ENCODE measurements around the gene APOL2. TPM values are rescaled to one million over a fixed set of nuclear protein-coding genes. Genes with fewer than 3 reads are reported as not detected.

APOL2 gene
- total RNA-seq (2022; extraction: Qiagen RNA extraction; ENCODE audit: low read depth): 24.3 to 29.7 TPM (median 26.0 TPM) in 5 replicates

DNA sequence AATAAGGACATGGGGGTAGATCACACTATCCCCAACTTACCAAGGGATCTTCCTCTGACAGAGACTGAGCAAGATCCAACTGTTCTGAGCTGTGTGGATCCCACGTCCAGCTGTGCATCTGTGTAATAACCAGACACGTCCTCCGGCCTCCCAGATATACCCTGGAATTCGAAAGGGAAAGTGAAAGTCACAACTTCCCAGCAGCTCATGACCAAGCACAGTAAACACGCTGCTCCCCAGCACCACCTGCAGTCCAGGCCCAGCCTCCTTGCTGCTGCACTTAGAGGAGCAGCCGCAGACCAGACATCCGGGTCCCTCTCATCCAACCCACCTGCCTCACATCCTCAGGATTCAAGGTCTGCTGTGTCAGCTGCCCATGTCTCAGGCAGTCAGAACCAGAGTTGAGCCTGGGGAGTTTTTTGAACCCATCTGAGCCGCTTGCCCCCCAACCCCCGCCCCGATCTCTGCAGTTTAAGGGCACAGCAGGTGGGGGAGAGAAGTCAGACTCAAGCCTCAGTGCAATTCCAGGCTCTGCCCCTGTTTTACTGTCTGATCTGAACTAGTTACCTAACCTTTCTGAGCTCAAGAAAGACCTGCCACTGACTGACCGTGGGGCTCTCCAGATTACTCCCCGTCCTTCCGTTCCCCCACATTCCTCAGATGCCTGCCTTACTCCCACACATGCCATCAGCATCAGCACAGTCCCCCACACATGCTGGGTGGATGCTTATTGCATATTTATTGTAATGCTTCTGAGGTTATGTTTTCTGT, at the start of gene APOL2:
TSS of gene APOL2 (minus strand) at position 127 of the 771 bp plus-strand sequence. CDS start 6,365 bp downstream, outside the sequence.

GRCh38 chr22:36252754-36253522, 13.6 kb upstream of the APOL2 start, which contains the start of gene APOL1:
Gene APOL1 (plus strand): TSS chr22:36253133. CDS start chr22:36254956, 1,823 bp downstream.

DNA sequence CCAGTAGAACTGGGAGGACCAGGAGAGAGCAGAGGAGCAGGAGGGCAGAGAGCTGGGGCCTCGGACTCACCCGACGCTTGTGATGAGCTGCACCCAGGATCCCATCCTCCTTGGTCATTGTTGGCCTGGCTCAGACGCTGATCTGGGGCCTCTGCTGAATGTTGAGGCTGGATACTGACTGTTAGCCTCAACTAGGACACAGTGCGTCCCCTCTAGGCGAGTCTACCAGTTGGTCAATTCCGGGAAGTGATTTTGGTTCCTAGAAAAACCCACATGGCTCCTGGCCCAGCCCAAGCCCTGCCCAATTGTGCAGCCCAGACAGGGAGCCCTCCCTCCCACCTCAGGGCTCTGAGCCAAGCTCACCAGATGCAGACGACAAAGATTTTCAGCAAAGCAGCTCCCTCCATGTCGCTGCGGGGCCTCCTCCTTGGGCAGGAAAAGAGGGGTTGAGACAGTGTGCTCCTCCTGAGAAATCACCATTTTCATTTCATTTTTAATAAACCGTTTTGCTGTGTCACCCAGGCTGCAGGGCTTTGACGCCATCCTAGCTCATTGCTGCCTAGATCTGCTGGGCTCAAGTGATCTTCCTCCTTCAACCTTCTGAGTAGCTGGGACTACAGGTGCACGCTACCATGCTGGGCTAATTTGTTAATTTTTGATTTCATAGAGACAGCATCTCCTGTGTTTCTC, 37.6 kb downstream of the APOL2 start, which contains the start of gene APOL4:
TSS of gene APOL4 (minus strand) at position 180 of the 690 bp plus-strand sequence. CDS start at position 105, 75 bp downstream.

Other genes starting within 250 kb of the APOL2 start
- 31.0 to 37.3 TPM (median 35.0 TPM) in 5 replicates for gene RBFOX2, start 210.7 kb downstream of the APOL2 start, total RNA-seq (2022; extraction: Qiagen RNA extraction; ENCODE audit: low read depth)
- gene APOL3, start 78.8 kb downstream of the APOL2 start, total RNA-seq (2022; extraction: Qiagen RNA extraction; ENCODE audit: low read depth): 0.05 to 0.14 TPM in 2 of 5 replicates, not detected in the others
- gene APOL4, start 37.7 kb downstream of the APOL2 start, total RNA-seq (2022; extraction: Qiagen RNA extraction; ENCODE audit: low read depth): not detected in 5 replicates
- 7.5 to 11.3 TPM (median 8.1 TPM) in 5 replicates for gene APOL1, start 13.6 kb upstream of the APOL2 start, total RNA-seq (2022; extraction: Qiagen RNA extraction; ENCODE audit: low read depth)
- gene MYH9, start 148.4 kb upstream of the APOL2 start, total RNA-seq (2022; extraction: Qiagen RNA extraction; ENCODE audit: low read depth): 171 to 206 TPM (median 182 TPM) in 5 replicates
- 56.6 to 74.8 TPM (median 70.7 TPM) in 5 replicates for gene TXN2, start 242.1 kb upstream of the APOL2 start, total RNA-seq (2022; extraction: Qiagen RNA extraction; ENCODE audit: low read depth)

All from A549 treated with CpdA at 1 μM for 4 hours (cell line).